HEK293 (cell line): ENCODE results near the gene CNN2.

Experiments
- CTCF ChIA-PET: fragments of 350-600 bp; formaldehyde crosslinking; extraction: SDS; loops from one replicate; lab custom pipeline; 2021; ENCODE audit warnings: antibody characterized with exemption; lab: Yijun Ruan, JAX
- POLR2A ChIA-PET: fragments of 300-600 bp; formaldehyde crosslinking; extraction: SDS; loops from one replicate; lab custom pipeline; 2020; ENCODE audit warnings: antibody characterized with exemption, inconsistent platforms; lab: Yijun Ruan, JAX
- H3K27ac ChIP-seq: fragments of 200-500 bp; sonication (Bioruptor generic); 2 replicates; pipeline ENCODE4 v1.5.1; 2014; ENCODE audit warnings: low read depth, low read length, control low read depth, inconsistent platforms; ENCODE audit errors: extremely low read depth
- H3K36me3 ChIP-seq, 2 experiments: fragments of 200-500 bp in 1 of 2; sonication (Bioruptor generic) in 1 of 2; 1 replicate in 1 of 2; 2 replicates in 1 of 2; pipeline ENCODE4 v1.5.1; 2014 to 2017; ENCODE audit warnings: inconsistent platforms in 2 of 2, low read length in 2 of 2; ENCODE audit not compliant: control insufficient read depth in 2 of 2, insufficient read depth in 1 of 2
- H3K4me1 ChIP-seq: fragments of 200-500 bp; sonication (Bioruptor generic); 2 replicates; pipeline ENCODE4 v1.5.1; 2014; ENCODE audit warnings: mild to moderate bottlenecking, low read length, inconsistent platforms; ENCODE audit not compliant: control insufficient read depth, insufficient read depth
- H3K4me3 ChIP-seq: 2 replicates; pipeline ENCODE4 v1.5.1; 2011; ENCODE audit warnings: low read depth, mild to moderate bottlenecking, control low read depth, low read length, moderate library complexity
- H3K9me3 ChIP-seq: fragments of 200-500 bp; sonication (Bioruptor generic); 2 replicates; pipeline ENCODE4 v1.5.1; 2014; ENCODE audit warnings: low read depth, low read length, inconsistent platforms; ENCODE audit not compliant: control insufficient read depth, insufficient read depth
- KLF1 ChIP-seq: fragments of 450-650 bp; formaldehyde crosslinking; IDR thresholded peaks from 2 replicates; pipeline ENCODE4 v1.5.1; 2016; ENCODE audit warnings: missing biosample characterization, missing genetic modification characterization
- KLF8 ChIP-seq: fragments of 450-650 bp; formaldehyde crosslinking; IDR thresholded peaks from 2 replicates; pipeline ENCODE4 v1.5.1; 2016; ENCODE audit warnings: missing biosample characterization, missing genetic modification characterization
- YY2 ChIP-seq: fragments of 450-650 bp; formaldehyde crosslinking; IDR thresholded peaks from 2 replicates; pipeline ENCODE4 v1.5.1; 2016; ENCODE audit warnings: missing biosample characterization, missing genetic modification characterization
- ZBTB48 ChIP-seq: fragments of 450-650 bp; formaldehyde crosslinking; IDR thresholded peaks from 2 replicates; pipeline ENCODE4 v1.5.1; 2016; ENCODE audit warnings: missing biosample characterization, missing genetic modification characterization
- ZFP37 ChIP-seq: fragments of 450-650 bp; formaldehyde crosslinking; IDR thresholded peaks from 2 replicates; pipeline ENCODE4 v1.5.1; 2016; ENCODE audit warnings: missing biosample characterization, missing genetic modification characterization
- ZIC2 ChIP-seq: fragments of 450-650 bp; formaldehyde crosslinking; IDR thresholded peaks from 2 replicates; pipeline ENCODE4 v1.5.1; 2016; ENCODE audit warnings: missing biosample characterization, missing genetic modification characterization
- ZNF157 ChIP-seq: fragments of 450-650 bp; formaldehyde crosslinking; IDR thresholded peaks from 2 replicates; pipeline ENCODE4 v1.5.1; 2016; ENCODE audit warnings: missing biosample characterization, missing genetic modification characterization
- ZNF335 ChIP-seq: fragments of 450-650 bp; formaldehyde crosslinking; conservative IDR thresholded peaks from 2 replicates; pipeline ENCODE4 v1.5.1; 2016; ENCODE audit warnings: missing biosample characterization, missing genetic modification characterization
- ZNF350 ChIP-seq: fragments of 450-650 bp; formaldehyde crosslinking; IDR thresholded peaks from 2 replicates; pipeline ENCODE4 v1.5.0; 2017; ENCODE audit warnings: missing biosample characterization, mild to moderate bottlenecking, missing genetic modification characterization
- ZNF600 ChIP-seq: fragments of 450-650 bp; formaldehyde crosslinking; IDR thresholded peaks from 2 replicates; pipeline ENCODE4 v1.5.1; 2016; ENCODE audit warnings: missing biosample characterization, missing genetic modification characterization
- ZNF621 ChIP-seq: fragments of 450-650 bp; formaldehyde crosslinking; IDR thresholded peaks from 2 replicates; pipeline ENCODE4 v1.5.1; 2017; ENCODE audit warnings: missing biosample characterization, missing genetic modification characterization
- ZNF707 ChIP-seq: fragments of 450-650 bp; formaldehyde crosslinking; IDR thresholded peaks from 2 replicates; pipeline ENCODE4 v1.5.1; 2016; ENCODE audit warnings: missing biosample characterization, missing genetic modification characterization
- ZNF830 ChIP-seq: fragments of 450-650 bp; IDR thresholded peaks from 2 replicates; pipeline ENCODE4 v1.5.0; 2018; ENCODE audit warnings: missing biosample characterization, missing genetic modification characterization, low read depth, mild to moderate bottlenecking, moderate library complexity
- ZXDB ChIP-seq: fragments of 450-650 bp; formaldehyde crosslinking; IDR thresholded peaks from 2 replicates; pipeline ENCODE4 v1.5.1; 2016; ENCODE audit warnings: missing biosample characterization, missing genetic modification characterization
- TF ChIP-seq, protein P1 (sequence below): fragments of 450-650 bp; formaldehyde crosslinking; IDR thresholded peaks from 2 replicates; pipeline ENCODE4 v1.5.1; 2016; ENCODE audit warnings: missing biosample characterization, missing genetic modification characterization, low read depth
- TF ChIP-seq, protein P2 (sequence below): fragments of 450-650 bp; formaldehyde crosslinking; IDR thresholded peaks from 2 replicates; pipeline ENCODE4 v1.5.1; 2016; ENCODE audit warnings: missing biosample characterization, missing genetic modification characterization
- TF ChIP-seq, protein P3 (sequence below): fragments of 450-650 bp; formaldehyde crosslinking; IDR thresholded peaks from 2 replicates; pipeline ENCODE4 v1.5.1; 2016; ENCODE audit warnings: missing biosample characterization, missing genetic modification characterization

The CNN2 gene

DNA sequence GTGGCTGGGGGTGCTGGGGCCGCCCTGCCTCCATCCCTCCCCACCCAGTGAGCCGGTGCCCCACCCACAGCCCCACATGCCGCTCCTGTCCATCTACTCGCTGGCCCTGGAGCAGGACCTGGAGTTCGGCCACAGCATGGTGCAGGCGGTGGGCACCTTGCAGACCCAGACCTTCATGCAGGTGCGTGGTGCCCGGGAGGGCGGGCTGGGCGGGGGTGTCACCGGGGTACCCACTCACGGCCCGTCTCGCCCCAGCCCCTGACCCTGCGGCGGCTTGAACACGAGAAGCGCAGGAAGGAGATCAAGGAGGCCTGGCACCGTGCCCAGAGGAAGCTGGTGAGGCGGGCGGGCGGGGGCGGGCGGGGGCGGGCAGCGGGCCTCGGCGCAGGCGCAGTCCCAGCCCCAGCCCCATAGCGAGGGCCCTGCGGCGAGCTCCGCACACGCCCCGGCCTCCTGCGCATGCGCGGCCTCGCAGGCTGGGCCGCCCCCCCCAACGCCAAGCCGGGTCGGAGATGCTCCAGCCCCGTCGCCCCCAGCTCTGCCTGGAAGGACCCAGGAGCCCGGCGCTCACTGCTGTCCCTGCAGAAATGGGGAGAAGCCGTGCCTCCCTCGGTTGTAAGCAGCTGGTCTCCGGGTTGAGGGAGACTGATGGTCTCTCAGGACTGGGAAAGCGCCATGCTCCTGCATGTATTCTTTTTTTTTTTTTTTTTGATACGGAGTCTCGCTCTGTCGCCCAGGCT lies 48.3 kb downstream of the CNN2 start:
- CTCF ChIA-PET: interaction anchor here (0.6 to 2.1 kb wide), 2 partner anchors 9 to 53 kb away, joined by 3 to 6 read pairs; partner anchors contain the start of gene RNU6-2
- TF ChIP-seq ZNF350 (tag by site-specific recombination) (no peak), KLF1 (peak; percentile 19; the same call in 1 of the 2 replicates), ZNF600 (tag by site-specific recombination) (peak; percentile 90), ZNF335 (tag by site-specific recombination) (peak; percentile 85), ZNF830 (tag by site-specific recombination) (no peak), KLF8 (tag by site-specific recombination) (0 out of 2 replicates have a peak, but pooled peaks have one; percentile 25), ZNF621 (no peak), ZNF707 (tag by site-specific recombination) (no peak)
- TF ChIP-seq, protein P1, sequence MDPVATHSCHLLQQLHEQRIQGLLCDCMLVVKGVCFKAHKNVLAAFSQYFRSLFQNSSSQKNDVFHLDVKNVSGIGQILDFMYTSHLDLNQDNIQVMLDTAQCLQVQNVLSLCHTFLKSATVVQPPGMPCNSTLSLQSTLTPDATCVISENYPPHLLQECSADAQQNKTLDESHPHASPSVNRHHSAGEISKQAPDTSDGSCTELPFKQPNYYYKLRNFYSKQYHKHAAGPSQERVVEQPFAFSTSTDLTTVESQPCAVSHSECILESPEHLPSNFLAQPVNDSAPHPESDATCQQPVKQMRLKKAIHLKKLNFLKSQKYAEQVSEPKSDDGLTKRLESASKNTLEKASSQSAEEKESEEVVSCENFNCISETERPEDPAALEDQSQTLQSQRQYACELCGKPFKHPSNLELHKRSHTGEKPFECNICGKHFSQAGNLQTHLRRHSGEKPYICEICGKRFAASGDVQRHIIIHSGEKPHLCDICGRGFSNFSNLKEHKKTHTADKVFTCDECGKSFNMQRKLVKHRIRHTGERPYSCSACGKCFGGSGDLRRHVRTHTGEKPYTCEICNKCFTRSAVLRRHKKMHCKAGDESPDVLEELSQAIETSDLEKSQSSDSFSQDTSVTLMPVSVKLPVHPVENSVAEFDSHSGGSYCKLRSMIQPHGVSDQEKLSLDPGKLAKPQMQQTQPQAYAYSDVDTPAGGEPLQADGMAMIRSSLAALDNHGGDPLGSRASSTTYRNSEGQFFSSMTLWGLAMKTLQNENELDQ: no peak
- TF ChIP-seq, protein P2, sequence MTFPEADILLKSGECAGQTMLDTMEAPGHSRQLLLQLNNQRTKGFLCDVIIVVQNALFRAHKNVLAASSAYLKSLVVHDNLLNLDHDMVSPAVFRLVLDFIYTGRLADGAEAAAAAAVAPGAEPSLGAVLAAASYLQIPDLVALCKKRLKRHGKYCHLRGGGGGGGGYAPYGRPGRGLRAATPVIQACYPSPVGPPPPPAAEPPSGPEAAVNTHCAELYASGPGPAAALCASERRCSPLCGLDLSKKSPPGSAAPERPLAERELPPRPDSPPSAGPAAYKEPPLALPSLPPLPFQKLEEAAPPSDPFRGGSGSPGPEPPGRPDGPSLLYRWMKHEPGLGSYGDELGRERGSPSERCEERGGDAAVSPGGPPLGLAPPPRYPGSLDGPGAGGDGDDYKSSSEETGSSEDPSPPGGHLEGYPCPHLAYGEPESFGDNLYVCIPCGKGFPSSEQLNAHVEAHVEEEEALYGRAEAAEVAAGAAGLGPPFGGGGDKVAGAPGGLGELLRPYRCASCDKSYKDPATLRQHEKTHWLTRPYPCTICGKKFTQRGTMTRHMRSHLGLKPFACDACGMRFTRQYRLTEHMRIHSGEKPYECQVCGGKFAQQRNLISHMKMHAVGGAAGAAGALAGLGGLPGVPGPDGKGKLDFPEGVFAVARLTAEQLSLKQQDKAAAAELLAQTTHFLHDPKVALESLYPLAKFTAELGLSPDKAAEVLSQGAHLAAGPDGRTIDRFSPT (tag by site-specific recombination): 0 out of 2 replicates have a peak, but pooled peaks have one; percentile 24
- TF ChIP-seq, protein P3, sequence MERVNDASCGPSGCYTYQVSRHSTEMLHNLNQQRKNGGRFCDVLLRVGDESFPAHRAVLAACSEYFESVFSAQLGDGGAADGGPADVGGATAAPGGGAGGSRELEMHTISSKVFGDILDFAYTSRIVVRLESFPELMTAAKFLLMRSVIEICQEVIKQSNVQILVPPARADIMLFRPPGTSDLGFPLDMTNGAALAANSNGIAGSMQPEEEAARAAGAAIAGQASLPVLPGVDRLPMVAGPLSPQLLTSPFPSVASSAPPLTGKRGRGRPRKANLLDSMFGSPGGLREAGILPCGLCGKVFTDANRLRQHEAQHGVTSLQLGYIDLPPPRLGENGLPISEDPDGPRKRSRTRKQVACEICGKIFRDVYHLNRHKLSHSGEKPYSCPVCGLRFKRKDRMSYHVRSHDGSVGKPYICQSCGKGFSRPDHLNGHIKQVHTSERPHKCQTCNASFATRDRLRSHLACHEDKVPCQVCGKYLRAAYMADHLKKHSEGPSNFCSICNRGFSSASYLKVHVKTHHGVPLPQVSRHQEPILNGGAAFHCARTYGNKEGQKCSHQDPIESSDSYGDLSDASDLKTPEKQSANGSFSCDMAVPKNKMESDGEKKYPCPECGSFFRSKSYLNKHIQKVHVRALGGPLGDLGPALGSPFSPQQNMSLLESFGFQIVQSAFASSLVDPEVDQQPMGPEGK: peak; percentile 67
- Histone ChIP-seq H3K36me3 (no peaks in the 10 kb centered on the region), H3K4me1 (no peaks in the 10 kb centered on the region), H3K9me3 (no peaks in the 10 kb centered on the region), H3K27ac (no peak overlapping the region), H3K4me3 (no peak overlapping the region)
- POLR2A ChIA-PET: interaction anchor here (0.7 to 2.0 kb wide), 2 partner anchors 11 to 178 kb away, joined by 3 to 8 read pairs; no protein-coding TSS in a partner anchor

DNA sequence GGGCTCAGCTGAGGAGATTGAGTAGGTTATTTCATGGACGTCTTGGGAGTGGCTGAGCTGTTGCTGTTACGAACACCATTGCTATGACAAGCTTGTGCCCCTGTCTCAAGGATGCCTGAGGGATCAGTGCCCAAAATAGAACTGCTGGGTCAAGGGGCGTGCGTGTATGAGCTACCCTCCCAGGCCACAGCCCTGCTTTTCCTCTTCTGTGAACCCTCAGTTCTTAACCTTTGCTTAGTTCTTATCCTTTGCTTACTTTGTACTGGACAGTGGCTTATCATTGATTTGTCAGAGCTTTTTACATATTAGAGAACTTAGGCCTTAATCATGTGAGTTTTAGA lies 49.6 kb downstream of the CNN2 start:
- TF ChIP-seq ZXDB (tag by site-specific recombination): no peak
- TF ChIP-seq ZBTB48 (tag by site-specific recombination): no peak
- TF ChIP-seq YY2: no peak
- TF ChIP-seq ZFP37 (tag by site-specific recombination): no peak
- TF ChIP-seq ZNF350 (tag by site-specific recombination): no peak
- peak; percentile 96 for TF ChIP-seq ZNF157 (tag by site-specific recombination)
- no peak for TF ChIP-seq ZIC2
- TF ChIP-seq, all 188 proteins: peak for 1
- Histone ChIP-seq H3K36me3 (no peaks in the 10 kb centered on the region), H3K4me3 (no peak overlapping the region), H3K4me1 (no peaks in the 10 kb centered on the region), H3K27ac (no peak overlapping the region), H3K9me3 (no peaks in the 10 kb centered on the region)
- ChIA-PET POLR2A (interaction anchor here (0.7 to 2.0 kb wide), 3 partner anchors 9 to 11 kb away, joined by 3 to 8 read pairs (median 4); partner anchors contain the start of gene ARHGAP45), CTCF (interaction anchor here (0.6 to 2.1 kb wide), 3 partner anchors 9 to 1626 kb away, joined by 4 to 6 read pairs (median 5); no protein-coding TSS in a partner anchor)
